Activated gamma-delta T cell (primary cell): ENCODE results near the gene HDC.

Source experiments
- DNase-seq: peaks from one replicate; lab custom pipeline; 2025; lab: John Stamatoyannopoulos, UW

The HDC gene

DNA sequence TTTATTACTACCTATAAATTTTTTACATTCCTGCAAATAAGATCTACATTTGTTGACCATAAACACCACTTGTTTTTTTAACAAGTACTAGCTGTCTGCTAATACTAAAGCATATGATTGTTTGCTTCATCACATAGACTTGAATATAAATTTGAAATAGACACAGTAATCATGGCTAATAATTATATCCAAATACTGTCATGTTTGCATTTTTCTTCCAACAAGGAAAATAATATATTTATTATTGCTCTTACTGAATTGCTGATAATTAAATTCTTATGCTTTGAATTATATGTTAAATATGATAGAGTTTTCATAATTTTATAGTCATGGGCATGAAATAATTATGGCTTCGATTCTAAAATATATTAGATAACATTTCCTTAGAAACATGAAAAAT lies 40.5 kb downstream of the HDC start:
- DNase-seq = no peak

DNA sequence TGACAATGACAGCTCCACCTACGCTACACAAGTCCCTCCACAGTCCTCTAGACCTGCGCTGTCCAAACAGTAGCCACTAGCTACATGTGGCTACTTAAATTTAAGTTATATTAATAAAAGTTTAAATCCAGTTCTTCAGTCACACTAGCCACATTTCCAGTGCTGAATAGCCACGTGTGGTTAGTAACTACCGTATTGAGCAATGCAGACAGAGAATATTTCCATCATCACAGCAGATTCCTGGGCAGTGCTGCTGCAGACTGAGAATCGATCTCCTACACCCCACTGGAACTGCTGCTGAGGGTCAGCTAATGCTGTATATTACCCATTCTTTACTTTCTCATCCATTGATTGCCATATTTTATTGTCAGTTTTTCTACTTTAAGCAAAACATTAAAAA lies 40.9 kb downstream of the HDC start:
- DNase-seq = no peak

DNA sequence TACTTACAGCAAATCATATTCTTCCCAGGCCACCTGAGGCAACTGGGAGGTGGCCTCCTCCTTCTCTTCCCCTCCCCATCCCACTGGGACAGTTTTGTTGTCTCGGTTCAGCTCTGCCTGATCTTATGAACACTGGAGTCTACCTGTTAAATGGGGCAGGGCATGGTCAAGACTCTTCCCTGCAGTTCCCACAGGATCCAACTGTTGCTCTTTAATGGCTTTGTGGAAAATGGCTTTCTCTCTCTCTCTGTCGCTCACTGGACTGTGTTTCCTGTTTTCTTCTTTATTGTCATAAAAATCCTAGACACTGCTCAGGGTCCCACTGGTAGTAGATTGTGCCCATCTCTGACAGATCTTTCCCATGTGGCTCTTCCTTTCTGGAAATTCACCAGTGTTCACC lies 43.3 kb downstream of the HDC start:
- DNase-seq = no peak

DNA sequence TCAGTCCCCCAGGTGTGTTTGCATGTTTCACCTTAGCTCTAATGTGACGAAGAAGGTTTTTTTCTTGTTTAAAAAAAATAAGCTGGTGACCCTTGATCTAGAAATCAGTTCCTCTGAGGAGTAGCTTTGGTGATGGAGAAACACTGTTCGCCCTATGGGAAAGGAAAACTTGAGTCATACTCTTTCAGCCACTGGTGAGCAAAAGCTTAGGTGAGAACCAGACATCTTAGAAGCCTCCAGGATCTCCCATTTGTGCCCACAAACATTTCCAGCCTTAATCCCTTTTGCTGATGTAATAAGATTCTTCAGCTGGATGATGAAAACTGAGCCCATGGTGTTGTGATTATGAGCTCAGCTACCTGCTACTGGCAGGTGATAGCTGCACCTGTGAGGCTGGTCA lies 45.7 kb downstream of the HDC start:
- no peak for DNase-seq

DNA sequence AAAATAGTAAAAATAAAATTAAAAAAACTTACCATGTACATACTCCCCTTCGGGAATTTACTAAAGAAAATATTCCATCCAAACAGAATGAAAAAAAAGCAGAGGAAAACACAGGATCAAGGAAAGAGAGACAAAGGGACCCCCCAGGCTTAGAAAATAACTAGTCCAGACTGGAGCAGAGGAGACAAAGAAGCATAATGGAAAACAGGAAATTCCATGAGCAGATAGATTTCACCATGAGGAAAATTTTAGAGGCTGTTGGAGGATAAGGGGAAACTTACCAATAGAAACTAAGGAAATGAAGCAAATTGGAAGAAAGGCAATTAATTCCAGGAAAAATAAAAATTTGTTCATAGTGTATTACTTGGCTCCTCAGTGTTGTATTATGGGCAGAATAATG lies 46.8 kb downstream of the HDC start:
- DNase-seq = no peak

DNA sequence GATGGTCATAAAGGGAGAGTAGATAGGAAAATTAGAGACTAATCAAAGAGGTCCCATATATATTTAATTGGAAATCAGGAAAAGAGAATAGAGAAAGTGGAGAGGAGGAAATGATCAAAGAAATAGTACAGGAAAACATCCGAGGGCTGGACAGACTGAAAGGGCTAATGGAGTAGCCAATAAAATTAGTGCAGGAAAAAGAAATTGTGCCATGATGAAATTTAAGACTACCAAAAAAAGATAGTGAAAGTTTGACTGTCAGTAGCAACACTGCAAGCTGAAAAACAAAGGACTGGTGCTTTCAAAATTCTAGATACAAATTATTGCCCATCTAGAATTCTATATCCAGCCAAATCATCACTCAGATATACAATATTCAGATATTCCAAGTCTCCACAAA lies 47.2 kb downstream of the HDC start:
- no peak for DNase-seq

DNA sequence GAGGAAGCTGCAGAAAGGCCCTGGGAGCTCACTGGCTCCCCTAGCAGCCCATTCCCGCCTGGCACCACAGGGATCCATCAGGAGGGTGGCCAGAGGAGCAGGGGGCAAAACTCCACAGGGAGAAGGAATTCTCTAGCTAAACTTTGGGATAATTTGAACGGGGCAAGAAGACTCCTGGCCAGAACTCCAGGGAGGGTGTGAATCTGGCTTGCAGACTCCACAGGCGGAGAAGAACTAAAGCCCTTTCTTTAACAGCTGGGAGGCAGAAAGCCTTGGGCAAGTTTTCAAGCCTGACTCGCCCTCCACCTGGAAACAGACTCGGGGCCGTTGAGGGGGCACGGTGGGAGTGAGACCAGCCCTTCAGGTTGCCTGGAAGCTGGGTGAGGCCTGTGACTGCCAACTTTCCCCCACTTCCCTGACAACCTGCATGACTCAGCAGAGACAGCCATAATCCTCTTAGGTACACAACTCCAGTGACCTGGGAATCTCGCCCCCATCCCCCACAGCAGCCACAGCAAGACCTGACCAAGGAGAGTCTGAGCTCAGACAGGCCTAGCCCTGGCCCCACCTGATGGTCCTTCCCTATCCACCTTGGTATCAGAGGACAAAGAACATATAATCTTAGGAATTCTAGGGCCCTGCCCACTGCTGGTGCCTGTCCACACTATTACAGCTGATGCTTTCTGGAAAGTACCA lies 54.9 kb downstream of the HDC start:
- DNase-seq = no peak

DNA sequence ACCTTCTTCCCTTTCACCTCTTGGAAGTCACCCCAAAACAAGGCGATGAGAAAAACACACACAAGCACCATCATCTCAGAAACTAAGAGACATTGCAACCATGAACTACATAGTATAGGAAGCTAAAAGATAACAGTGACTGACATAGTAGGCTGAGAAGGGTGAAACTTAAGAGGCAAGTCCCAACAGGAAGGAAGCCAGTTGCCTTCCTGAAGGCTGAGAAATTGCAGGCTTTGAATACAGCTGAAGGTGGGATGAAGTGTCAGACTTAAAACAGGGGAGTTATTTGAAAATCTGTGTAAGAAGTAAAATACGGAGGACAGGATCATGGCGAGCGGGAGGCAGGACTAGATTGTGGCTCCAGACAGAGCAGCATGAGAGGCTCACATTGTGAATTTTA lies 55.7 kb downstream of the HDC start:
- no peak for DNase-seq

DNA sequence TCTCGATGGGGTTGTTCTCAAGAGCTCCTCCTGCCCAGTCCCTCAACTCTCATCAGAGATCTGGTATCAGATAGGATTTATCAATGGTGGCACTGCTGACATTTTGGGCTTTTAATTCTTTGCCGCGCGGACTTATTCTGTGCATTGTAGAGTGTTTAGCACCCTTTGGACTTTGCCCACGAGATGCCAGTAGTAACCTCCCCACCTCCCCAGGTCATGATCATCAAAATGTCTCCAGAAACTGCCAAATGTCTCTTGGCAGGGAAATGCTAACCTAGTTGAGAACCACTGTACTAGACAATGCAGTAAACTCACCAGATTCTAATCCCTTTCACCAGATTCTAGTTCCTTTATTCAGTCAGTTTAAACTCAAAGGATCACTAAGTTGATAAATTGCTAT lies 59.5 kb downstream of the HDC start:
- DNase-seq = no peak

DNA sequence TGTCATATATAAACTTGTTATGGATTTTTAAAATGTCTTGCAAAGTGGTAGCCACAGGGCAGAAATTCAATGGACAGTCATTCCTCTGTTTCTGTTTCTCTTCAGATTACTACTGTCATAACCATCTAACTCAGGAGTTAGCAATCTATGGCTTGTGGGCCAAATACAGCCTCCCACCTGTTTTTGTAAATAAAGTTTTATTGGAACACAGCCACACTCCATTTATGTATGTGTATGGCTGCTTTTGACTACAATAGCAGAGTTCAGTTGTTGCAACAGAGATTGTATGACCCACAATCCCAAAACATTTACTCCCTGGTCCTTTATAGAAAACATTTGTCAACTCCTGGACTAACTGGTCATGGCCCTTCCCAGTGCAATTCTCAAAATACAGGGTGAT lies 63.5 kb downstream of the HDC start:
- DNase-seq = no peak

DNA sequence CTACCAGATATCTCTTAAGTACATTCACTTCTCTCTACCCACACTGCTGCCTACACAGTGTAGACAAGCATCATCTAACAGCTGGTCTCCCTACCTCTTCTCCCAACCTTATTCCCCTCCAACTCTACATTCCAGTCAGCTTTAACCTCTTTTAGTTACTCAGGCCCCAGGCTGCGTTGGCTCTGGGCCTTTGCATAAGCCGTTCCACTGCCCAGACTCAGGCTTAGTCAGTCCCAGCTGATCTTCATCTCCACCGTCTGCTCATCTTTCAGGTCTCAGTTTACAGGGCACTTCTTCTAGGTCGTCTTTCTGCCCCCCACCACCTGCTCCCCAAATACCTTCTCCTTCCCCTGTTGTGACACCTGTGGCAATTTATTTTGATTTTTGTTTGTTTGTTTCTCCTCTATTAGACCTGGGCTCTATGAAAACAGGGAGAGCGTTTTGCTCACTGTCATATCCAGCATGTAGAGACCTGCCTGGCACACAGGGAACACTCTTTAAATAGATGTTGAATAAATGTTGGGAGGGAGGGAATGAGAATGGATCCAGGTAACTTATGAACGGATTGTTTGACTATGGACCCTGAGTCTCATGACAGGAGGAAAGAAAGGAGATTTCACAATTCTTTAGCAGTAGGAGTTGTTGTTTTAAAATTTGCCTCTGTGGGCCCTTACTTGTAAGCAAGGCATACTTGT lies 72.5 kb downstream of the HDC start:
- DNase-seq = no peak

DNA sequence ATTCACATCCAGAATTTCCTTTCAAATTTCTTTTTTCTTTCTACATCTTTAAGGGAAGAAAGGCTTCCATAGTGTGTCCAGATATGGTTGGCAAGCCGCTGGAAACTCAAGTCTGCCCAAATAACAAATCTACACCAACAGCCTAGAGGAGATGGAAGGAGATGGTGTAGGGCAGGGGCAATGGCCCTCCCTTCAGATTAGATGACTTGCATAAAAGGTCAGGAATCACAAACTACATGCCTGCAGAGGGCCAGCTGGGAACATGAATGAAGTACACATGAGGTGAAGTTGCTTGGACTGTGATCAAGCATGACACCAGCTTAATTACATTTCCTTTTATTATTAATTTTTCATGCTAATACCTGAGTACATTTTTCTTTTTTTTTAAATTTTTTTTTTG lies 73.4 kb downstream of the HDC start:
- no peak for DNase-seq
